Islet of Langerhans (tissue), 1 donor: ENCODE measurements around the gene TGFB1.
"Not testable (repeated sequence)": the region's sequence is repeated elsewhere in the genome, so short reads cannot be mapped to it uniquely, and the experiment has no call there.

Source experiments
- FAIRE-seq: peaks from one replicate; lab custom pipeline; 2011; peaks lifted over from hg19 to GRCh38; lab: Jason Lieb, UNC

Gene TGFB1

DNA sequence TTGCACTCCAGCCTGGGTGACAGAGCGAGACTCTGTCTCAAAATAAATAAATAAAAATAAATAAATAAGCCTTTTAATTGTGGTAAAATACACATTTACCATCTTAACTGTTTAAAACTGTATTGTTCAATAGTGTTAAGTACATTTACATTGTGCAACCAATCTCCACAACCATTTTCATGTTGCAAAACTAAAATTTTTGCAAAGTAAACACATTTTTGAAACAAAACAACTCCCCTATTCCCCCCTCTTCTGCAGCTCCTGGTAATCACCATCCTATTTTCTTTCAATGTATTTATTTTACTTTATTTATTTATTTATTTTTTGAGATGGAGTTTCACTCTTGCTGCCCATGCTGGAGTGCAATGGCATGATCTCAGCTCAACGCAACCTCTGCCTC, 16.0 kb upstream of the TGFB1 start:
- no peak for FAIRE-seq

DNA sequence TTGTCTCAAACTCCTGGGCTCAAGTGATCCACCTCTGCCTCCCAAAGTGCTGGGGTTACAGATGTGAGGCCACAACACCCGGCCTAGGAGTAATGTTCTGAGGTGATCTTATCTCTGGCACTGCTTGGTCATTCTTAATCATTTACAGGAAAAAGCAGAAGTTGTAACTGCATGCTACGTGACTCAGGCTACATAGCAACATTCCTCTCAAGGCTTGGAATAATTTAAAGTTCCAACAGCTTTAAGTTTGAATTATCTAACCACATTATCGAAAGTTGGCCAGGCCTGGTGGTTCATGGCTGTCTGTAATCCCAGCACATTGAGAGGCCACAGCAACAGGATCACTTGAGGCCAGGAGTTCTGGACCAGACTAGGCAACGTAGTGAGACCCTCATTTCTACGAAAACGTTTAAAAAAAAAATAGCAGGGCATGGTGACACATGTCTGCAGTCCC, 14.2 kb upstream of the TGFB1 start:
- no peak for FAIRE-seq

DNA sequence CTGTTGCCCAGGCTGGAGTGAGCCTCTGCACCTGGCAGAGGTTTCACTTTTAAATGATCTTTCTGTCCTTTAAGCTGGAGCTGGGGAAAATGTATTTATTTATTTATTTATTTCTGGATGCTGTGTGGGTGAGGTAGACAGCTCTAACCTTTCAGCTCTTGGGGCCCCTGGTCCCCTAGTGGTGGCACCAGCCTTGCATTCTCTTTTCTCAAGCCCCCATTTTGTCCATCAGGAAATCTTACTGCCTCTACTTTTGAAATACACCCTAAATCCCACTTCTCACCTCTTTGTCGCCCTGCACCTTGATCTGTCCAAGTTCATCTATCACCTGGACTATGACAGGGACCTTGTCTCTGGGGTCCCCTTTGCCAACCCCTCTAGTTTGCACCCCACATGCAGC, 12.4 kb upstream of the TGFB1 start:
- FAIRE-seq = no peak

DNA sequence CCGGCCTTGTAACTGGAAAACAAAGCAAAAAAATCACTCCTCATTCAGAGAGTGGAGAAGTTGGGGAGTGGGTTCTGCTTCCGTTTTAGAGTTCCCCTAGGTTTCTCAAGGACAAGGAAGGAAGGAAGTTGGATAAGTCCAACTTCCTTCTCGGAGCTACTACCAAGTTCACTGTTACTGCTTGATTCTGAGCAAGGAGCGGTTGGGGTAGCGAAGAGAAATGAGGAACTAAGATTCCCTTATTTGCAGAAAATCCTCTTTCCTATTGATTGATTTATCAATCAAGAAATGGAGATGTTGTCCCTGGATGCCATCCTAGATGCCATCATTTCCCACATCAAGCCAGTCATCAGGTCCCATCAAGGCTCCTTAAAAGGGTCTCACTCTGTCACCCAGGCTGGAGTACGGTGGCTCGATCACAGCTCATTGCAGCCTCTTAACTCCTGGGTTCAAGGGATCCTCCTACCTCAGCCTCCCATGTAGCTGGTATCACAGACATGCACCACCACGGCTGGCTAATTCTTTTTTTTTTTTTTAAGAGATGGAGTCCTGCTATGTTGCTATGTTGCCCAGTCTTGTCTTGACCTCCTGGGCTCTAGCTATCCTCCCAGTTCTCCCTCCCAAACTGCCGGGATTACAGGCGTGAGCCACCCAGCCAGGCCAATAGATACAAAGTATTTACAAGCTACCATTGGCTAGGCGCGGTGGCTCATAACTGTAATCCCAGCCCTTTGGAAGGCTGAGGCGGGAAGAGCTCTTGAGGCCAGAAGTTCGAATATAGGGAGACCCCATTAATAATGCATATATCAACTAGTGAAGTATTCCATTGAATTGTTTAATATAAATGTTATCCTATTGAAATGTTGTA, 11.0 kb upstream of the TGFB1 start:
- no peak for FAIRE-seq

DNA sequence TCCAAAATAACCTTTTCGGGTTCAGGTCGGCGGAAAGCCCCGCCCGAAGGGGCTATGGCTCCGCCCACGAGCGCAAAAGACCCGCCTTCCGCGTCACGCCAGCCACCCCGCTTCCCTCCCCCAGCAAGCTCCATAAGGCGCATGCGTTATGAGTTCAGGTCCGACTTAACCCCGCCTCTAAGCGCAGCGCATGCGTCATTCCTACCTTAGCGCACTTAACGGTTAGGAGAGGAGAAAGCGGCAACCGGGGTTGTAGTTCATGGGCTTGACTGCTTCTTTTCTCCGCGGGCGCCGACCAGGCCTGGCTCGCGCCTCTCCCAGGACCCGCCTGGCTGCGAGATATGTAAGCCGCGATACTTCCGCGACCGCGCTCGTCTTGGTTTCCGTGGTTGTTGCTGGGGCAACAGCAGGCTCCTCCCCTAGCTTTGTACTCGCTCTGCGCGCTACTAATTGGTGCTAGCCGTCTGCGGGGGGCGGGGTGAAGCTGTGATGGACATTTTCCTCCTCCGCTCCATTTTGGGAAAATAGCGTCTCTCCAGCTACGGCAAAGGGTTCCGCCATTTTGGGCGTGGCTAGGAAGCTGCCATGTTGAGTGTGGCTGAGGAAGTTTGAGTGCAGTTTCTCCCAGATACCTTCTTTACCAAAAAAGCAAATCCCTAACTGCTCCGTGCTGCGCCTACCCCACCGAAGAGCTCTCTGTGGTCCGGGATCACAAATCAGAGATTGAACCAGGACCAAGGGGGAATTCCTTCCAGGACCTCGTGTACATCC, 10.2 kb upstream of the TGFB1 start, which contains the start of gene B9D2:
B9D2 (minus strand) TSS at position 397 of the 771 bp plus-strand sequence. CDS start 630 bp downstream, outside the sequence.
- FAIRE-seq = peak; percentile 51

DNA sequence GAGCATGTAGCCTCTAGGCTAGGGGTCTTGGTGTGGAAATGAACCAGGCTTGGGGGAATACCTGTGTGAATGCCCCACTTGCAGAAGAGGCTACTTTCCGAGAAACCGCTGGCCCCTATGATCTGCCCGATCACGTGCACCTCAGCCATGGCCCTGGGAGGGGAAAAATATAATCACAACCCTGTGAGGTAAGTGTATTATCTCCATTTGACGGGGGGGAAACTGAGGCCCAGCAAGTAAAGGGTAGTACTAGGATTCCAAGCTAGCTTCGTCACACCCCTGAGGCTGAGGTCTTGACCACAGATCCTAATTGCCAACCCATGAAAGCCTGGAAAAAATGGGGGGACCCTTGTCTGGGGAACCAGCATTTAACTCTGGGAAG, 9.6 kb upstream of the TGFB1 start:
- no peak for FAIRE-seq

DNA sequence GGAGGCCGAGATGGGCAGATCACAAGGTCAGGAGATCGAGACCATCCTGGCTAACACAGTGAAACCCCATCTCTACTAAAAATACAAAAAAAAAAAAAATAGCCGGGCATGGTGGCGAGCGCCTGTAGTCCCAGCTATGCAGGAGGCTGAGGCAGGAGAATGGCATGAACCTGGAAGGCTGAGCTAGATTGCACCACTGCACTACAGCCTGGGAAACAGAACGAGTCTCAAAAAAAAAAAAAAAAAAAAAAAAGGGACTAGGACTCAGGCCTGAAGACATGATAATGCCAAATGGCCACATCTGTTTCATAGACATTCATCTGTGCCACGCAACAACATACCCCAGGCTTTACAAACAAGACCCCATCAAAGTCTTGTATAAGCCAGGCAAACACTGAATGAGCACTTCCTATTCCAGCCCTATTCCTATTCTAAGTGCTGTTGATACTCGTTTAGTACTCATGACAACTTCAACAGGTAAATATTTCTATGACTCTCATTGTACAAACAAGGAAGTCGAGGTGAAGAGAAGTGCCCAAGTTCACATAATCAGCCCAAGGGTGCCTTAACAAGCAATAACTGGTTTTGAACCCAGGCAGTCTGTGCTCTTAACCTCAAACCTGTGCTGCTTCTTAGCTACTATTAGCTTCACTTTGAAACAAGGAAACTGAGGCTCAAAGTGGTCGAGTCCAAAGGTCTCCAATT, 8.6 kb upstream of the TGFB1 start:
- FAIRE-seq = no peak

DNA sequence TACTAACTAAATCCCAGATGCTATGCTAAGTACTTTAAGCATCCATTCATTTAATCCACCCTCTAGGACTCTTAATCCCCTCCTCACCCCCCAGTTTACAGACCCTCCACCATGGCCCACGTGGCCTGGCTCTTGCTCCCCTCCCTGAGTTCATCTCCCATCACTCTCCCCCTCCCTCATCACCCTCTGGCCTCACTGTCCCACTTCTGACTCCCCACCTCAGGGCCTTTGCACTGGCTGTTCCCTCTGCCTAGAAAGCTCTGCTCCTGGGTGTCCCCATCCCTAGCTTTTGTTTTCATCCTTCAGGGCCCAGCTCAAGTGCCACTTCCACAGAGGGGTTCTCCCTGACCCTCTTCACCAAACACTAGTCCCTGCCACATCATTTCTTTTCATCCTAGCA, 6.0 kb upstream of the TGFB1 start:
- no peak for FAIRE-seq

DNA sequence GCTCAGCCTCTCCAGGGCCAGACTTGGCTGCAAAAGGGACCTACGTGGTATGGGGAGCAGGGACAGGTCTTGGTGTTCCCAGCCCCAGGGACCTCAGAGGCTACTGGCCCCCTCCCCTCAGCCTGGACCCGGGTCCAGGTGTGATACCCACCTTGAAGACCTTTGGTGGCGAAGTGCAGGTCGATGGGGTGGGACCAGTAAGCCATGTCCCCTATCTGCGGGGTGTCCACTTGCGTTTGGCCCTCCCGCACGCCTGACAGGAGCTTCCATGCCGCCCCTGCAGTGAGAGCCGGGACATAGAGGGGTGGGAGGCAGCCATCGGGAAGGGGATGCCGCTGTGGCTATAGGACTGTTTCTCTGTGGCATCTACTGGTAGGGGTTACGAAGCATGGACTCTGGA, 4.0 kb upstream of the TGFB1 start:
- FAIRE-seq = no peak

DNA sequence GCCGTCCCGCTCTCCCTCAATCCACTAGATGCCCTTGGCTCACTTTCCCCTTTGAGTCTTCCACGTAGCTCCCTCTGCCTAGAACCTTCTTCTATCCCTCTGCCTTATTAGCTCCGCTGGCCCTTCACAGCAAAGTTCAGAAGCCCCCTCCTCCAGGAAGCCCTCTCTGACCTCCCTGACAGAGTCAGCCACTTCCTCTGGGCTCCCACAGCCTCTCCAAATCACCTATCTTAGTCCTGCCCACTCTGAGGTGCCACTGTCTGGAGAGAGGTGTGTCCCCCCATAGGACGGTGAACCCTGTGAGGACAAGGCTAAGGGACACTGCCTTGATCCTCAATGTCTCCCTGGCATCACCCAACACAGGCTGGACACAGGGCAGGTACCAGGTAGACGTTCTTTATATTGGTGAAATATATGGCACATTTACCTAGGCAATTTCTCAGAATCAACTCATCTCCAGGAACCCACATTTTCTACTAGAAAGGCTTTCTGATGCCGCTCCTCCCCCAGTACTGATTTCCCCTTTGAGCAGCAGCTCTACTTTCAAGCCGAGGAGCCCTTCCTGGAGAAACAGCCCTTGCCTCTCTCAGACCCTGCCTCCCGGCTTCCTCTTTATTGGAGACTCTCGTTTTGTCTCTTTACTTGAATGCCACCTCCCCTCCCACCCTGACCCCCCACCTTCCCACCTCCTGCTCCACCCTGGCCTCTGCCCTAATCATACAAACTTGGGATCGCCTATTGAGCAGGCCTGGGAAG, 3.4 kb upstream of the TGFB1 start:
- no peak for FAIRE-seq

DNA sequence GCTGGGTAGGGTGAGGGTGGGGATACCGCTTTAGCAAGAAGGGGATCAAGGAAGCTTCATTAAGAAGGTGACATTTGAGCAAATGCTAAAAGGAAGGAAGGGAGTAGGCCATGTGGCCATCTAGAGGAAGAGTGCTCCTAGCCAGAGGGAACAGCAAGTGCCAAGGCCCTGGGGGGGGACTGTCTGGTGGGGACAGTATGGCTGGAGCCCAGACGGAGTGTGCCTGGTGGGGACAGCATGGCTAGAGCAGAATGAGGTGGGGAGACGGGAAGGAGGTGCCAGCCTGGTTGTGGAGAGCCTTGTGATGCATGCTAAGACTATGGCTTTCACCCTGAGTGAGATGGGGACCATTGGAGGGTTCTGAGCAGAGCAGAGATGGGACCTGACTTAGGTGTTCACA, 2.1 kb upstream of the TGFB1 start:
- FAIRE-seq = no peak

DNA sequence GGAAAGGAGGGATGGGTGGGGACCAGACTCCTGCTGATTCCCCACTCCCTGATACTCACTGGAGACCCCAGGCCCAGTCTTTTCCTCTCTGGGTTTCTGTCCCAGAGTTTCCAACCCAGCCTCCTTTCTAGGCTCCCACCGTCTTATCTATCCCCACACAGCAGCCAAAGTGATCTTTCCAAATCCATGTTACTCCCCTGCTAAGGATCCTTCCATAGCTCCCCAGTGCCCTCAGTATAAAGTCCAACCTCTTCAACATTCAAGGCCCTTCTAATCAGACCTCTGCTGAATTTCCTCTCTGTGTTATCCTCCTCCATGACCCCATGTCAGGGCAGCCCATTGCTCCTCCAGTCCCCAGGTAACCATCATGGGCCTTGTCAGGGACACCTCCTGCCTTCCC, 1.3 kb upstream of the TGFB1 start:
- no peak for FAIRE-seq

DNA sequence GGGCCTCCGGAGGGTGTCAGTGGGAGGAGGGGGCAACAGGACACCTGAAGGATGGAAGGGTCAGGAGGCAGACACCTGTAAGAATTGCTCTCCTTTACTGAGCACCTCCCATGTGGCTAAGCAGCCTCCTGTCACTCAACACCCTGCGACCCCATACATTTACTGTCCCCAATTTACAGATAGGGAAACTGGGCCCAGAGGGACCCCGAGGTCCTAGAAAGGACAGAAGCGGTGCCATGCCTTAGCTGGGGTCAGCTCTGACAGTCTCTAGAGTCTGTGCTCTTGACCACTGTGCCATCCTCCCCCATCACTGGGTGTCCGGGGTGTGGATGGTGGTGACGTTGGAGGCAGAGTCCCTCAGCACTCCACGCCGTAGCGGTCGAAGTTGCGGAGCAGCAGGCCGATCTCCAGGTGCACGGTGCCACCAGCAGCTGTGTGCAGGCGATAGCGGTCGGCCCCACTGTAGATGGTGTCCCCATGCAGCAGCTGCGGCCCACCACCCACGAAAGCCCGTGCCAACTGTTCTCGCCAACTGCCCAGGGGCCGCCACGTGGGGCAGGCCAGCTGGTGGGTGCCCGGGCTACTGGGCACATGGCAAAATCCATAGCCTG, 726 bp upstream of the TGFB1 start:
- FAIRE-seq = no peak

DNA sequence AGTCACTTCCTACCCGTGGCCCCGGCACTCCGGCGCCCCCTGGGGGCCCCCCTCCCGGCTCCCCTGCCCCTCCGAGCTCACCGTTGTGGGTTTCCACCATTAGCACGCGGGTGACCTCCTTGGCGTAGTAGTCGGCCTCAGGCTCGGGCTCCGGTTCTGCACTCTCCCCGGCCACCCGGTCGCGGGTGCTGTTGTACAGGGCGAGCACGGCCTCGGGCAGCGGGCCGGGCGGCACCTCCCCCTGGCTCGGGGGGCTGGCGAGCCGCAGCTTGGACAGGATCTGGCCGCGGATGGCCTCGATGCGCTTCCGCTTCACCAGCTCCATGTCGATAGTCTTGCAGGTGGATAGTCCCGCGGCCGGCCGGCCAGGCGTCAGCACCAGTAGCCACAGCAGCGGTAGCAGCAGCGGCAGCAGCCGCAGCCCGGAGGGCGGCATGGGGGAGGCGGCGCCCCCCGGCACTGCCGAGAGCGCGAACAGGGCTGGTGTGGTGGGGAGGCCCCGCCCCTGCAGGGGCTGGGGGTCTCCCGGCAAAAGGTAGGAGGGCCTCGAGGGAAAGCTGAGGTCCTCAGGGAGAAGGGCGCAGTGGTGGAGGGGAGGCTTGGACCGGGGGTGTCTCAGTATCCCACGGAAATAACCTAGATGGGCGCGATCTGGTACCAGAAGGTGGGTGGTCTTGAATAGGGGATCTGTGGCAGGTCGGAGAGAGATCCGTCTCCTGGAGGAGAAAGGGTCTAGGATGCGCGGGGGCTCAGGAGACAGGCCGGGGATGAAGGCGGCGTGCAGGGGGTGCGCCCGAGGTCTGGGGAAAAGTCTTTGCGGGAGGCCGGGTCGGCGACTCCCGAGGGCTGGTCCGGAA, 885 bp downstream of the TGFB1 start:
- no peak for FAIRE-seq

DNA sequence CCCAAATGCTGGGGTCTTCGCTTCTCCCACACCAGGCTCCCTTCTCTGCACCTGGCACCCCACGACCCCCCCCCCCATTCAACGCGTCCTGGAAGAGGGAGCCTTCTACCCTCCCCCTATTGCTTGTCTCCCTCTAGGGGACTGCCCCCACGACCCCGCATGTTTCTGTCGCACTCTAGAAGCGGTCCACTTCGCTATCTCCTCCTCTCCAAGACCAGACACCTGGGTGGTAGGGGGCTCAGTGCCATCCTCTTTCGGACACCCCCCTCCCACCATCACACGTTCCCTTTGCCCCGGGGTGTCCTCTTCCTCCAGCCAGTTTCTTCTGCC, 1.5 kb downstream of the TGFB1 start:
- FAIRE-seq = no peak

DNA sequence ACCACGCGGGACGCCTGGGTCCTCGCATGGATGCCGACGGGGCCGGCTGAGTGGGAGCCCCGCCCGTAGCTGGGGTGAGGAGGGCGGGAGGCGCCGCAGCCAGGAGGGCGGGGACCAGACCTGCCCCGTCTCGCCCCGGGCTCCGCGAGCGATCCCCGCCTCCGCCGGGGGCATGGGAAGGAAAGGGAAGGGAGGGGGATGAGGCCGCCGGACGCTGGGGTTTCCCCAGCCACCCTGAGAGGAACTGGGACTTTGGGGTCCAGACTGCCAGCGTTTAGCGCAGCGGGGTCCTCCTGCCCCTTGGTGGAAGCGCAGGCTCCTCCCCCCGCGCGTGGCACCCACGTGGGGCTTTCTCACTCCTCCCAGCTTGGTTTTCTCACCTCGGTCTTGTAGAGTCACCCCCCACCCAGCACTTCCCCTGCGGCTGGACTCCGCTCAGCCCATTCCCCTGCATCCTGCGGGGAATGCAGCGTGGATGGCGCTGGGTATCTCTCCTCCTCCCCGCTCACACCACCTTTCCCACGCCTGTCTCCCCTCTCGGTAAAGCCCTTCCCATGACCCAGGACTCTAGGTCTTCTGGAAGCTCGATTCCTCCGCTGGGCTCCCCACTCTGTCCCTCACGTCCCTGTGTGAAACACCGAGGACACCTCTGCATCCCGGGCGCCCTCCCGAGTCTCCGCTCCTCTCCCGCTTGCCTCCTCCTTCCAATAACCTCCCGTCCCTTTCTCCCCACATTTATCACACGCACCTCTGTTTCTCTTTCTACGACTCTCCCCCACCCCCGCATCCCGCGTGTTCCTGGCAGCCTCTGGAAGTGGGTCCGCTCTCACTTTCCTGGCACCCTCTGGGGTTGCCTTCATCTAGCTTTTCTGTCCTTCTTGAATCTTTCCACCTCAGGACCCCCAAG, 2.1 kb downstream of the TGFB1 start:
- no peak for FAIRE-seq

DNA sequence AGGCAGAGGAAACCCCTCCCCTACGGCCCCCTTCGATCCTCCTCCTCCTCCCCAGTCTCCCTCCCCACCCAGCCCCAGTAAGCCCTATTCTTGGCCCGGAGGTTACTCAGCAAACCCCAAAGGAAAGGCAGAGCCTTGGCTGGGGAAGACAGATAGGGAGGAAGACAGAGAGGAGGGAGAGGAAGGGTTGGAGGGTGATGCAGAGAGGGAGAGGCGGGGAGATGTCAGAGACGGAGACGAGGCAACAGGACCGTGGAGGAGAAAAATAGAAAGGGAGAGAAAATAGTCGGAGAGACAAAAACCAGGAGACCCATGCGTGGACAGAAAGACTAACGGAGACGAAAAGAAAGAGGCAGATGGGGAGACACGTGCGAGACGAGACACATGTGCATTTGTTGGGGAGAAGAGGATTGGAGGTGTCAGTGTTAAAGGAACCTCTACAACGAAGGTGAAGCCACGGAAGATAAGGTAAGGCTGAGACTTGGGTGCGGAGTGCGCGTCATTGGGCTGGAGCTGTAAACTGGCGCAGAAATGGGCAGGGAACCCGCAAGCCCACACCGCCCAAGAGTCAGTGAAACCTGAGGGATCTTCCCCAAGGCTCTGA, 2.9 kb downstream of the TGFB1 start:
- no peak for FAIRE-seq

DNA sequence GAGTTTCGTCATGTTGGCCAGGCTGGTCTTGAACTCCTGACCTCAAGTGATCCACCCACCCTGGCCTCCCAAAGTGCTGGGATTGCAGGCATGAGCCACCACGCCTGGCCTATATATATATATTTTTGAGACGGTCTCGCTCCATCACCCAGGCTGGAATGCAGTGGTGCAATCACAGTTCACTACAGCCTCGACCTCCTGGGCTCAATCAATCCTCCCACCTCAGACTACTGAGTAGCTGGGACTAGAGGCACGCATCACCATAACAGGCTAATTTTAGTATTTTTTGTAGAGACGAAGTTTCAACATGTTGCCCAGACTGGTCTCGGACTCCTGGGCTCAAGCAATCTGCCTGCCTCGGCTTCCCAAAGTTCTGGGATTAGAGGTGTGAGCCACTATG, 6.8 kb downstream of the TGFB1 start:
- FAIRE-seq = not testable (repeated sequence)

DNA sequence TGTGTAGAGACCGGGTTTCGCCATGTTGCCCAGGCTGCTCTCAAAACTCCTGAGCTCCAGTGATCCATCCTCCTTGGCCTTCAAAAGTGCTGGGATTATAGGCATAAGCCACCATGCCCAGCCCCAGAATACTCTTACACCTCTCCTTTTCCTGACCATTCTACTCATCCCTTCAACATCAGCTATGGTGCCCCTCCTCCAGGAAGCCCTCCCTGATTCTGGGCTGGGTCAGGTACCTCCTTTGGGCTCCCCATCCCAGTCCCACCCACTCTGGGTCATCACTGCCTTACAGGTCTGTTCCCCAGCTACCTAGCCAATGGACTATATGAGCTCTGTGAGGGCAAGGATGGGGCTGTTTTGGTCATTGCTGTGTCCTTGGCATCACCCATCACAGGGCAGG, 9.6 kb downstream of the TGFB1 start:
- no peak for FAIRE-seq
